H9 (cell line): ENCODE data around the gene PGBD1. TPM values are rescaled to one million over a fixed set of nuclear protein-coding genes. Genes with fewer than 3 reads are reported as not detected.

ENCODE experiments used
- DNase-seq: peaks from one replicate; pipeline ENCODE4 v3.0.0-alpha.2; 2017
- H2AFZ ChIP-seq: one replicate; pipeline ENCODE4 v1.6.1; 2013; ENCODE audit warnings: mild to moderate bottlenecking, low read length, control low read depth, moderate library complexity
- H2AK5ac ChIP-seq: 2 replicates; pipeline ENCODE4 v1.6.1; 2013; ENCODE audit warnings: low read length, control low read depth, mixed read lengths; ENCODE audit not compliant: insufficient read length
- H2BK120ac ChIP-seq: one replicate; pipeline ENCODE4 v1.6.1; 2013; ENCODE audit warnings: low read depth, mild to moderate bottlenecking, low read length, control low read depth, inconsistent platforms; ENCODE audit not compliant: poor library complexity, severe bottlenecking
- H2BK12ac ChIP-seq: 2 replicates; pipeline ENCODE4 v1.6.1; 2013; ENCODE audit warnings: low read length, control low read depth, mixed read lengths, low read depth; ENCODE audit not compliant: insufficient read length
- H2BK15ac ChIP-seq: 2 replicates; pipeline ENCODE4 v1.6.1; 2013; ENCODE audit warnings: low read depth, low read length, control low read depth
- H2BK20ac ChIP-seq: one replicate; pipeline ENCODE4 v1.6.1; 2013; ENCODE audit warnings: low read depth, mild to moderate bottlenecking, low read length, control low read depth, inconsistent platforms; ENCODE audit not compliant: poor library complexity, severe bottlenecking
- H2BK5ac ChIP-seq: 2 replicates; pipeline ENCODE4 v1.6.1; 2013; ENCODE audit warnings: low read length, control low read depth, mixed read lengths; ENCODE audit not compliant: insufficient read length
- H3K14ac ChIP-seq: 2 replicates; pipeline ENCODE4 v1.6.1; 2013; ENCODE audit warnings: low read length, control low read depth; ENCODE audit not compliant: insufficient read depth
- H3K18ac ChIP-seq: 2 replicates; pipeline ENCODE4 v1.6.1; 2013; ENCODE audit warnings: low read depth, mild to moderate bottlenecking, mixed read lengths, low read length, control low read depth; ENCODE audit not compliant: insufficient read length
- H3K23ac ChIP-seq: 2 replicates; pipeline ENCODE4 v1.6.1; 2013; ENCODE audit warnings: low read length, control low read depth, mixed read lengths, low read depth; ENCODE audit not compliant: insufficient read length
- H3K23me2 ChIP-seq: 2 replicates; pipeline ENCODE4 v1.6.1; 2013; ENCODE audit warnings: low read depth, mild to moderate bottlenecking, mixed read lengths, low read length, control low read depth; ENCODE audit not compliant: insufficient read length, poor library complexity, severe bottlenecking
- H3K27ac ChIP-seq: 2 replicates; pipeline ENCODE4 v1.5.1; 2013; ENCODE audit warnings: low read length, control low read depth, mixed read lengths, low read depth; ENCODE audit not compliant: insufficient read length
- H3K27me3 ChIP-seq: 2 replicates; pipeline ENCODE4 v1.6.1; 2013; ENCODE audit warnings: low read length, control low read depth, inconsistent platforms; ENCODE audit not compliant: insufficient read depth
- H3K4ac ChIP-seq: 2 replicates; pipeline ENCODE4 v1.6.1; 2013; ENCODE audit warnings: low read depth, mild to moderate bottlenecking, control low read depth, inconsistent platforms, low read length, moderate library complexity
- H3K4me1 ChIP-seq: 2 replicates; pipeline ENCODE4 v1.6.1; 2013; ENCODE audit warnings: low read length, control low read depth, inconsistent platforms; ENCODE audit not compliant: insufficient read depth
- H3K4me2 ChIP-seq: 2 replicates; pipeline ENCODE4 v1.6.1; 2013; ENCODE audit warnings: low read length, control low read depth, mixed read lengths; ENCODE audit not compliant: insufficient read length, insufficient read depth
- H3K56ac ChIP-seq: 2 replicates; pipeline ENCODE4 v1.6.1; 2013; ENCODE audit warnings: low read depth, mild to moderate bottlenecking, mixed read lengths, low read length, control low read depth; ENCODE audit not compliant: insufficient read length
- H3K79me1 ChIP-seq: 2 replicates; pipeline ENCODE4 v1.6.1; 2013; ENCODE audit warnings: low read depth, mild to moderate bottlenecking, moderate library complexity, low read length, control low read depth, inconsistent platforms; ENCODE audit not compliant: insufficient read depth, poor library complexity, severe bottlenecking
- H3K79me2 ChIP-seq: 2 replicates; pipeline ENCODE4 v1.6.1; 2013; ENCODE audit warnings: low read length, control low read depth, inconsistent platforms; ENCODE audit not compliant: insufficient read depth
- H3K9ac ChIP-seq: 2 replicates; pipeline ENCODE4 v1.6.1; 2013; ENCODE audit warnings: low read length, control low read depth, mixed read lengths; ENCODE audit not compliant: insufficient read length; ENCODE audit errors: extremely low read depth
- H3K9me3 ChIP-seq: one replicate; pipeline ENCODE4 v1.6.1; 2013; ENCODE audit warnings: low read depth, low read length, inconsistent platforms; ENCODE audit not compliant: control insufficient read depth
- H3T11ph ChIP-seq: one replicate; pipeline ENCODE4 v1.6.1; 2013; ENCODE audit warnings: mild to moderate bottlenecking, low read length, control low read depth, inconsistent platforms
- H4K20me1 ChIP-seq: one replicate; pipeline ENCODE4 v1.6.1; 2013; ENCODE audit not compliant: control insufficient read depth, insufficient read length, insufficient read depth
- H4K5ac ChIP-seq: 2 replicates; pipeline ENCODE4 v1.6.1; 2013; ENCODE audit warnings: low read depth, mild to moderate bottlenecking, mixed read lengths, low read length, control low read depth; ENCODE audit not compliant: insufficient read length
- H4K8ac ChIP-seq: replicated peaks from 2 replicates; pipeline ENCODE4 v1.6.1; 2013; ENCODE audit warnings: low read length, control low read depth, mixed read lengths, low read depth; ENCODE audit not compliant: insufficient read length
- H4K91ac ChIP-seq: 2 replicates; pipeline ENCODE4 v1.6.1; 2013; ENCODE audit warnings: low read depth, mild to moderate bottlenecking, moderate library complexity, mixed read lengths, low read length, control low read depth; ENCODE audit not compliant: insufficient read length
- H3K27ac Mint-ChIP-seq, 3 experiments: 2 replicates in 2 of 3; 3 replicates in 1 of 3; pipeline ENCODE4 v1.8.0; 2020 to 2021; ENCODE audit warnings: mixed read lengths in 3 of 3, mild to moderate bottlenecking in 1 of 3, moderate library complexity in 1 of 3
- H3K27me3 Mint-ChIP-seq: 2 replicates; pipeline ENCODE4 v1.8.0; 2021; ENCODE audit warnings: low read depth, mild to moderate bottlenecking, moderate library complexity, mixed read lengths
- H3K36me3 Mint-ChIP-seq, 3 experiments: 2 replicates in 2 of 3; 3 replicates in 1 of 3; pipeline ENCODE4 v1.8.0; 2020 to 2021; ENCODE audit warnings: low read depth in 3 of 3, mixed read lengths in 3 of 3; ENCODE audit not compliant: insufficient read depth in 1 of 3
- H3K4me1 Mint-ChIP-seq, 2 experiments: 2 replicates each; pipeline ENCODE4 v1.8.0; 2020; ENCODE audit warnings: mixed read lengths in 2 of 2
- H3K4me3 Mint-ChIP-seq, 2 experiments: 2 replicates in 1 of 2; 3 replicates in 1 of 2; pipeline ENCODE4 v1.8.0; 2020 to 2021; ENCODE audit warnings: mild to moderate bottlenecking in 2 of 2, mixed read lengths in 2 of 2, moderate library complexity in 1 of 2
- H3K9me3 Mint-ChIP-seq, 2 experiments: 2 replicates in 1 of 2; 3 replicates in 1 of 2; pipeline ENCODE4 v1.8.0; 2020; ENCODE audit warnings: mild to moderate bottlenecking in 2 of 2, mixed read lengths in 2 of 2, moderate library complexity in 1 of 2
- WGBS: extraction: QIAGEN DNeasy Blood & Tissue Kit; methylation state at CpG from one replicate; pipeline ENCODE4 v1.1.7; 2013; ENCODE audit warnings: missing lambda C conversion rate, low lambda C conversion rate, mixed read lengths; ENCODE audit not compliant: insufficient read length; ENCODE audit errors: extremely low coverage; 5-methylcytosine and 5-hydroxymethylcytosine counted together
- total RNA-seq: library from RNA; stranded (reverse); gene quantifications from 2 replicates; pipeline ENCODE4 v1.2.1, GENCODE V29; 2021
- TF ChIP-seq, protein P1 (sequence below): fragments of 200-600 bp; sonication (generic); conservative IDR thresholded peaks from 3 replicates; pipeline ENCODE4 v1.8.0; 2021; ENCODE audit warnings: antibody characterized with exemption, mild to moderate bottlenecking

The PGBD1 gene
- total RNA-seq, 1 experiment from 2014 or later = 10.1 TPM

DNA sequence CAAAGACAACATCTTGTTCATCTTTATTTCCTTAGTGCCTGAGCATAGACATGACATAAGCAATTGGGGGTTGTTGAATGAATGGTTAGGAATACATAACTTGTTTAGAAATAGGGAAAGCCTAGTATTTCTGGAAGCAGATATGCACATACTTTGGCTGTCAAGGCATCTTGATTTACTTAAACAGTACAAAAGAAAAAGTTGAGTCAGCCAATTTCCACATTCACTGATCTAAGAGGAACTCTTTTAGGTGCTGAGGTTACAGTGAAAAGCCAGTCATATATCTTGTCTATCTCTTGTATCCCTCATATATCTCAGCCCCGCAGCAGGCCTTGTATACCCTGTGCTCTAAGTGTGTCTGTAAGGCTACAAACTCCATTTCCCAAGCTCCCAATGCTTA, 40.9 kb upstream of the PGBD1 start:
- no peaks in the 10 kb centered on the region for H3K9me3 ChIP-seq
- no peak overlapping the region for H2BK12ac ChIP-seq
- no peak overlapping the region for H3K9ac ChIP-seq
- no peak overlapping the region for H4K91ac ChIP-seq
- no peak overlapping the region for H4K8ac ChIP-seq
- H3K18ac ChIP-seq = no peak overlapping the region
- H3K14ac ChIP-seq = no peak overlapping the region
- Mint-ChIP-seq H3K4me3 (no peak overlapping the region), H3K9me3 (no peaks in the 10 kb centered on the region; a peak in 2 of 5 replicates), H3K27me3 (no peaks in the 10 kb centered on the region), H3K27ac (no peak overlapping the region), H3K4me1 (peaks cover 5 to 7% of the 10 kb centered on the region in 2 experiments), H3K36me3 (peaks cover 6 to 27% (median 20%) of the 10 kb centered on the region in 3 experiments; a peak in 6 of 7 replicates)
- no peak for DNase-seq
- no peaks in the 10 kb centered on the region for H3K79me2 ChIP-seq
- H3K23me2 ChIP-seq = no peaks in the 10 kb centered on the region
- TF ChIP-seq, protein P1, sequence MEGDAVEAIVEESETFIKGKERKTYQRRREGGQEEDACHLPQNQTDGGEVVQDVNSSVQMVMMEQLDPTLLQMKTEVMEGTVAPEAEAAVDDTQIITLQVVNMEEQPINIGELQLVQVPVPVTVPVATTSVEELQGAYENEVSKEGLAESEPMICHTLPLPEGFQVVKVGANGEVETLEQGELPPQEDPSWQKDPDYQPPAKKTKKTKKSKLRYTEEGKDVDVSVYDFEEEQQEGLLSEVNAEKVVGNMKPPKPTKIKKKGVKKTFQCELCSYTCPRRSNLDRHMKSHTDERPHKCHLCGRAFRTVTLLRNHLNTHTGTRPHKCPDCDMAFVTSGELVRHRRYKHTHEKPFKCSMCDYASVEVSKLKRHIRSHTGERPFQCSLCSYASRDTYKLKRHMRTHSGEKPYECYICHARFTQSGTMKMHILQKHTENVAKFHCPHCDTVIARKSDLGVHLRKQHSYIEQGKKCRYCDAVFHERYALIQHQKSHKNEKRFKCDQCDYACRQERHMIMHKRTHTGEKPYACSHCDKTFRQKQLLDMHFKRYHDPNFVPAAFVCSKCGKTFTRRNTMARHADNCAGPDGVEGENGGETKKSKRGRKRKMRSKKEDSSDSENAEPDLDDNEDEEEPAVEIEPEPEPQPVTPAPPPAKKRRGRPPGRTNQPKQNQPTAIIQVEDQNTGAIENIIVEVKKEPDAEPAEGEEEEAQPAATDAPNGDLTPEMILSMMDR = no peak
- H3K23ac ChIP-seq = no peak overlapping the region
- no peaks in the 10 kb centered on the region for H3K79me1 ChIP-seq
- H2AK5ac ChIP-seq = no peak overlapping the region
- H3K4me1 ChIP-seq = no peaks in the 10 kb centered on the region
- no peak overlapping the region for H2BK15ac ChIP-seq
- H4K20me1 ChIP-seq = no peaks in the 10 kb centered on the region
- no peak overlapping the region for H4K5ac ChIP-seq
- no peak overlapping the region for H2BK5ac ChIP-seq
- H3K27me3 ChIP-seq = no peaks in the 10 kb centered on the region
- no peak overlapping the region for H3T11ph ChIP-seq
- no peak overlapping the region for H3K27ac ChIP-seq
- H2BK20ac ChIP-seq = no peak overlapping the region
- no peak overlapping the region for H3K4ac ChIP-seq
- no peak overlapping the region for H3K4me2 ChIP-seq
- no CpG with 5 or more reads among the region's 1 CpG for WGBS
- H2AFZ ChIP-seq = no peak overlapping the region
- no peak overlapping the region for H3K56ac ChIP-seq
- H2BK120ac ChIP-seq = no peak overlapping the region
